ENCODE data around the gene LCE1F. TPM values are rescaled to one million over a fixed set of nuclear protein-coding genes. Genes with fewer than 3 reads are reported as not detected.

LCE1F gene
- total RNA-seq, 1 experiment from 2014 or later = not detected

- CTCF ChIA-PET = no interaction called here
- H3K79me2 ChIP-seq (ENCODE audit: insufficient read depth, low read length) = no peaks in the 10 kb centered on the region
- no peak for DNase-seq (ENCODE audit: low read depth, low spot score)
- no peak within 1 kb of the TSS for H3K9ac ChIP-seq (ENCODE audit: low read length)
- H3K27me3 ChIP-seq (ENCODE audit: insufficient read depth, low read length) = peaks cover 34% of the 10 kb centered on the region
- no TSS peak for BruUV-seq (replicated peaks)
- H3K9me3 ChIP-seq (ENCODE audit: control insufficient read depth in 1 of 2, insufficient read depth in 1 of 2, low read depth in 1 of 2, low read length in 2 of 2) = no peaks in the 10 kb centered on the region
- no peaks in the 10 kb centered on the region for H3K9me2 ChIP-seq (ENCODE audit: insufficient read depth)
- H3K36me3 ChIP-seq (ENCODE audit: control insufficient read depth in 1 of 2, insufficient read depth in 2 of 2, low read length in 2 of 2) = no peaks in the 10 kb centered on the region
- H4K20me1 ChIP-seq (ENCODE audit: insufficient read depth) = no peaks in the 10 kb centered on the region
- H3K27ac ChIP-seq (ENCODE audit: low read depth, low read length) = no peak within 1 kb of the TSS
- no peak within 1 kb of the TSS for H3K4me2 ChIP-seq (ENCODE audit: low read length)
- POLR2A ChIA-PET = no interaction called here
- ATAC-seq = no peak
- H3K4me1 ChIP-seq (ENCODE audit: control insufficient read depth in 1 of 2, insufficient read depth in 2 of 2, low read length in 2 of 2) = no peaks in the 10 kb centered on the region
- TF ChIP-seq POLR2AphosphoS5 (IDR thresholded peaks at IDR 0.05; ENCODE audit: low read depth, low read length) = no peak
- no peak for TF ChIP-seq ATF3 (IDR thresholded peaks at IDR 0.05)
- TF ChIP-seq ZFX (IDR thresholded peaks at IDR 0.05) = no peak
- TF ChIP-seq FOSL1 (IDR thresholded peaks at IDR 0.05; ENCODE audit: low read depth) = no peak
- intact Hi-C loops (cut with micrococcal nuclease) = no loop called here
- RAD21 ChIA-PET (ENCODE audit: low non-redundant PET in 1 of 2, low total read pairs in 2 of 2, uncharacterized antibody in 2 of 2, unreplicated experiment in 2 of 2) = no interaction called here
- no peak within 1 kb of the TSS for H3K4me3 ChIP-seq (replicated peaks in 1 of 2; ENCODE audit: low read depth in 1 of 2, low read length in 2 of 2)
- H2AFZ ChIP-seq (ENCODE audit: low read depth, low read length, poor library complexity, severe bottlenecking) = no peak within 1 kb of the TSS
Measured at GRCh38 chr1:152806576-152806975, 31.6 kb downstream of the LCE1F start, which contains the start of gene LCE1C. Gene LCE1C (minus strand): TSS chr1:152806651. CDS start chr1:152805478, 1,173 bp downstream.

GRCh38 chr1:152811050-152811449 is 36.1 kb downstream of the LCE1F start:
- BruUV-seq (replicated peaks) = no TSS peak
- TF ChIP-seq CBX3 (IDR thresholded peaks at IDR 0.05; ENCODE audit: low read depth) (no peak), ZBTB33 (IDR thresholded peaks at IDR 0.05; ENCODE audit: extremely low read depth, insufficient replicate concordance, low read length) (no peak)
- Histone ChIP-seq H3K36me3 (ENCODE audit: control insufficient read depth in 1 of 2, insufficient read depth in 2 of 2, low read length in 2 of 2) (no peaks in the 10 kb centered on the region), H3K9me2 (ENCODE audit: insufficient read depth) (no peaks in the 10 kb centered on the region), H3K27ac (ENCODE audit: low read depth, low read length) (no peak overlapping the region), H3K79me2 (ENCODE audit: insufficient read depth, low read length) (no peaks in the 10 kb centered on the region), H3K9ac (ENCODE audit: low read length) (no peak overlapping the region), H4K20me1 (ENCODE audit: insufficient read depth) (no peaks in the 10 kb centered on the region), H2AFZ (ENCODE audit: low read depth, low read length, poor library complexity, severe bottlenecking) (no peak overlapping the region), H3K9me3 (ENCODE audit: control insufficient read depth in 1 of 2, insufficient read depth in 1 of 2, low read depth in 1 of 2, low read length in 2 of 2) (no peaks in the 10 kb centered on the region), H3K4me2 (ENCODE audit: low read length) (no peak overlapping the region), H3K27me3 (ENCODE audit: insufficient read depth, low read length) (peaks cover 29% of the 10 kb centered on the region), H3K4me1 (ENCODE audit: control insufficient read depth in 1 of 2, insufficient read depth in 2 of 2, low read length in 2 of 2) (no peaks in the 10 kb centered on the region), H3K4me3 (replicated peaks in 1 of 2; ENCODE audit: low read depth in 1 of 2, low read length in 2 of 2) (no peak overlapping the region)
- intact Hi-C loops (cut with micrococcal nuclease) = no loop called here
- ChIA-PET RAD21 (ENCODE audit: low non-redundant PET in 1 of 2, low total read pairs in 2 of 2, uncharacterized antibody in 2 of 2, unreplicated experiment in 2 of 2) (no interaction called here), POLR2A (no interaction called here), CTCF (no interaction called here)
- ATAC-seq (no peak), DNase-seq (ENCODE audit: low read depth, low spot score) (no peak)
